Mononuclear cell (primary cell): ENCODE results near the gene LPO. TPM values are rescaled to one million over a fixed set of nuclear protein-coding genes. Genes with fewer than 3 reads are reported as not detected.

Experiments
- H3K27me3 ChIP-seq: 2 replicates; pipeline ENCODE4 v1.6.0; 2011; ENCODE audit warnings: low read length, control low read depth; ENCODE audit not compliant: insufficient read depth
- H3K4me1 ChIP-seq: 2 replicates; pipeline ENCODE4 v1.5.1; 2011; ENCODE audit warnings: mild to moderate bottlenecking, low read length, control low read depth; ENCODE audit not compliant: insufficient read depth
- H3K4me3 ChIP-seq: 2 replicates; pipeline ENCODE4 v1.5.1; 2011; ENCODE audit warnings: mild to moderate bottlenecking, low read length, moderate library complexity
- H3K9me3 ChIP-seq: 2 replicates; pipeline ENCODE4 v1.5.1; 2011; ENCODE audit warnings: low read depth, mild to moderate bottlenecking, control low read depth, low read length
- total RNA-seq: library from RNA; depleted of rRNA; stranded (reverse); fragments of >200 nt; gene quantifications from one replicate; pipeline ENCODE4 v1.2.3, GENCODE V29; 2012

Gene LPO
- total RNA-seq, 1 donor: not detected

DNA sequence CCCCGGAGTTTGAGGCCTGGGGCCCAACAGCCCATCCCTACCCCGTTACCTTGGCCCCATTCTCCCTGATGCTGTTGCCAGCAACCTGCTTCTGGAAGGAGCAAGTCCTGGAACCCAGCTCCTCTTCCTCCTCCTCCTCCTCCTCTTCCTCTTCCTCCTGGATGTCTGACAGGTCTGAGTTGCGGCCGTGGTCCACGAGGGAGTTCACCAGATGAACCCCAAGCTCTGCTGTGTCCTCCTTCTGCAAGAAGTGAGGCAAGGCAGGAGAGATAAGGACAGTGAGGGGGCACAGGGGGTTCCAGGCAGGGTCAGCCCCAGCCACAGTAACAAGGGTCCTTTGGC lies 71.5 kb downstream of the LPO start:
- Histone ChIP-seq H3K4me3 (no peak overlapping the region), H3K27me3 (no peaks in the 10 kb centered on the region), H3K4me1 (peaks cover 15% of the 10 kb centered on the region), H3K9me3 (no peaks in the 10 kb centered on the region)

DNA sequence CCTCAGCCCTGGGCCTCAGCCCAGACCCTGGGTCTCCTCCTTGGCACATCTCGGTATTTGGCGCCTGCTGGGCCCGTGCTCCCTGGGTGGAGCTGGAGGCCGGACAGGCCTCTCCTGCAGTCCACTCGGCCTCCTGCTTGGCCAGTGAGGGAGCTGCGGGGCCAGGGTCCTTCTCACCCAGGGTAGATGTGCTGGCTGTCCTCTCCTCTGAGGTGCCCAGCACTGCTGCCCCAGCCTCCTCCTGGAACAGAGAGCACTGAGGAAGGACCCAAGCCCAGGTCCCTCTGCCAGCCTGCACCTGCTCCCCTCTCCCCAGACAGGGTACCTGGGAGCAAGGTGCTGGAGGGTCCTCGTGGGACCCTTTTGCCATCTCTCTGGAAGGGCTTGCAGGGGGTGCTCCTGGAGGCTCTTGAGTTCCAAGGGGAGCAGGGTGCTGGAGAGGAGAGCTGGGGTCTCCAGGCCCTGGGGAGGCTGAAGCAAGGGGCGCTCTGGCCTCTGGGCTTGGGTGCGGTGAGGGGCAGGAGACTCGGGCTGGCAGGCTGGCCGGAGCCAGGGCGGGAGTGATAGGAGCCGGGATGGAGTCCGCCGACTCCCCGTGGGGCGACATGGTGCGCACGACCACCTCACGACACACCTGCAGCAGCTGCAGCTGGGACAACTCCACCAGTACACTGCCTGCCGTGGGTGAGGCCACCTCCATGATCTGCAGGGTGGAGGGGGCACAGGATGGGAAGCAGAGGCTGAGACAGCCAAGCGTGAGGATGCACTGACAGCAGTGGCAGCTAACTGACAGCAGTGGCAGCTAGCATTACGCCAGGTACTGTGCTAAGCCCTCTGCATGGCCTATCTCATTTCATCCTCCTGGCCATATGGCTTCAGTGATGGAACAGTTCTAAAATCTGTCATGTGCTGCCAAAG lies 72.4 kb downstream of the LPO start:
- Histone ChIP-seq H3K4me3 (no peak overlapping the region), H3K9me3 (no peaks in the 10 kb centered on the region), H3K27me3 (no peaks in the 10 kb centered on the region), H3K4me1 (peaks cover 15% of the 10 kb centered on the region)

DNA sequence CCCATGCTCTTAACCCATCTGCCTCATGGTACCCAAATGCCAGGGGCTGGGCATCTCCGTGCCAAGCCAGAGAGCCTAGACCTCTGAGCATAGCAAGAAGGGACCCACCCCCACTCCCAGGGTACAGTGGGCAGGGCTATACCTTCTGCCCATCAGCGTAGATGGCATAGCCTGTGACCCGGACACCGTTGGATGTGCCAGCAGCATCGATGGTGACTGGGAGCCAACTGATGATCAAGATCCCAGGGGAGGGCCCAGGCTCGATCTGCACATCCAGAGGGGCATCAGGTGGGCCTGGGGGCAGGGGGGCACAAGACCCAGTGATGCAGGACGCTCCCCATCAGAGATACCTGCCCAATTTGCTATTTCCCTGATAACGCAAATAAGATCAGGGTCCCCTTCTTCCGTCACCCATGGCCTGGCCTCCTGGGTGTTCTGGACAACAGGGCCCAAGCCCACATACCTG lies 73.1 kb downstream of the LPO start:
- H3K27me3 ChIP-seq: no peaks in the 10 kb centered on the region
- H3K4me1 ChIP-seq: peaks cover 15% of the 10 kb centered on the region
- H3K4me3 ChIP-seq: no peak overlapping the region
- H3K9me3 ChIP-seq: no peaks in the 10 kb centered on the region

DNA sequence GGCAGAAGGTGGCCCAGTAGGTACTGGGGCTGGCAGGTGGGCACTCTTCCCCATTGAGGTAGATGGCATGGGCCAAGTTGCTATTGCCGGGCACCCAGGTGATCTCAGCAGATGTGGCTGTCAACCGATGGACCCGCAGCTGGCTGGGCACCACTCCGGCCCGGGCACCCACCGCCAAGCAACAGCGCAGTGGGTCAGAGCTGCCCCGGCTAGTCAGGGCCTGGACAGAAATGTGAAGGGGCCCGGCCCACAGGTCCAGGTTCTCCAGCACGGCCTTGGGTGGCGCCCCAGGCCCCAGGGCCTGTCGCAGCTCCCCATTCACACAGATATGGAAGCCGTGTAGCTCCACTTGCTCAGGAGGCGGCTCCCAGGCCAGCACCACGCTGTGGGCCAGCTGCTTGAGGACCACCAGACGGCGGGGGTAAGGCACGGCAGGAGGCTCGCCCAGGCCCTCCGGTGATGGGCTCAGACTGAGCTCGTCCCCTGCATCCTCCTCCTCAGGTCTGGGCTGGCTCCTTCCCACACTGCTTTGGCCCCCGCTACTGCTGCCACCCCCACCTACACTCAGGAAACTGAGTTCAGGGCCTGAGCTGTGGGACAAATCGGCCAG lies 73.7 kb downstream of the LPO start:
- no peaks in the 10 kb centered on the region for H3K27me3 ChIP-seq
- H3K9me3 ChIP-seq: no peaks in the 10 kb centered on the region
- peaks cover 15% of the 10 kb centered on the region for H3K4me1 ChIP-seq
- no peak overlapping the region for H3K4me3 ChIP-seq

DNA sequence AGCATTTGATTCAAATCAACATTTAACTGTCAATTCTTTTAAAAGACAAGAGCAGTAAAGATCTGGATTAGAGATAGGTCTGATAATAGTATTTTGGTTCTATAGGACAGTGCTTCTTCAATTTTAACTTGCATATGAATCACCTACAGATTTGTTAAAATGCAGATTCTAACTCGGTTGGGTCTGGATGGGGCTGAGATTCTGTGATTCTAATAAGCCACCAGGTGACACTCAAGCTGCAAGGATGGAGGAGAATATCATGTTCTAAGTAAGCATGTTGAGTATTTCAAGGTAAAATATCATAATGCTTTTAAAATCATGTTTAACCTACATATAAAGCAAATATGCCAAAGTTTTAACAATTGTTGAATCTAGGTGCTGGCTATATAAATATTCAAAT lies 74.4 kb downstream of the LPO start:
- Histone ChIP-seq H3K4me3 (no peak overlapping the region), H3K9me3 (no peaks in the 10 kb centered on the region), H3K4me1 (peaks cover 20% of the 10 kb centered on the region), H3K27me3 (no peaks in the 10 kb centered on the region)

DNA sequence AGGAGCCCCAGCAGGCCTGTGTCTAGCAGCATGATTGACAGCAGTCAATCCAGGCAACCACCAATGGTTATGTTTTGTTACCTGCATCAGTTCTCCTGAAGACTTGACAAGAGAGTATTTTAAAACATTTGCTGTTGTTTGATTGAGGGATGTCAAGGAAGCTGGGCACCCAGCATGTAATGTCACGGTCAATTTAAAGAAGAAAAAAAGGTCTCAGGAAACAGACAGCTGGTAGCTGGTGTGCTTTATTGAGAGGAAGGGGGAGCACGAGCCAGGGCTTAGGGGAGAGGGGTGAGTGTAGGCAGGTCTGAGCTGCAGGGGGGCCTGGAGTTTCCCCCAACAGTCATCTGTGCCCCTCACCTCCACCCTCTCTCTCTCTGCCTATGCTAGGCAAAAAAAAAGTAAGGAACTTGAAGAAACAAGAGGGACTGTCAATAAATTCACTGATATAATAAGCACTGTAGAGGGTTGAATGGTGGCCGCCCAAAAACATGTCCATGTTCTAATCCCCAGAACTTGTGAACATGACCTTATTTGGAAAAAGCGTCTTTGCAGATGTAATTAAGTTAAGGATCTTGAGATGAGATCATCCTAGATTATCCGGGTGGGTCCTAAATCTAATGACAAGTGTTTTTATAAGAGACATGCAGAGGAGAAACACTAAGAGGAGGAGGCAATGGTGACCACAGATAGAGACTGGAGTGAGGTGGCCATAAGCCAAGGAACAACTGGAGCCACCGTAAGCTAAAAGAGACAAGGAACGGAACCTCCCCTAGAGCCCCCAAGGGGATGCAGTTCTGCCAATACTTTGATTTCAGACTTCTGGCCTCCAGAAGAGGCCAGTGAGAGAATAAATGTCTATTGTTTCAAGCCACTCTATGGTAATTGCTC lies 75.7 kb downstream of the LPO start:
- Histone ChIP-seq H3K9me3 (no peaks in the 10 kb centered on the region), H3K4me1 (peaks cover 17% of the 10 kb centered on the region)

DNA sequence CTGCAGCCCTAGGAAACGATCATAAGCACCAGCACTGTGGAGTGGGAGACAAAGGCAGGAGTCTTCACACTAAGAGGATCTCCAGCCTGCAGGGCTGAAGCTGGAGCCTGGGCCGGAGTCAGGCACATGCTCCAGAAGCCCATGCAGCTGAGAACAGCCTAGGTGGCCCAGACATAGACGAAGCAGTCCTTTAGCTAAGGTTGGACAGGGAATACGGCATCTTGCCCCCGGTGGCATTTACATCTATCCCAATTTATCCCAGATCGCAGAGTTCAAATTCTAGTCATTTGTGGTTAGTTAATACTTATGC lies 76.3 kb downstream of the LPO start:
- Histone ChIP-seq H3K9me3 (no peaks in the 10 kb centered on the region), H3K4me3 (no peak overlapping the region)

More for the DNA sequence above, 75.7 kb downstream of the LPO start:
- Histone ChIP-seq H3K4me3 (no peak overlapping the region), H3K27me3 (no peaks in the 10 kb centered on the region)

DNA sequence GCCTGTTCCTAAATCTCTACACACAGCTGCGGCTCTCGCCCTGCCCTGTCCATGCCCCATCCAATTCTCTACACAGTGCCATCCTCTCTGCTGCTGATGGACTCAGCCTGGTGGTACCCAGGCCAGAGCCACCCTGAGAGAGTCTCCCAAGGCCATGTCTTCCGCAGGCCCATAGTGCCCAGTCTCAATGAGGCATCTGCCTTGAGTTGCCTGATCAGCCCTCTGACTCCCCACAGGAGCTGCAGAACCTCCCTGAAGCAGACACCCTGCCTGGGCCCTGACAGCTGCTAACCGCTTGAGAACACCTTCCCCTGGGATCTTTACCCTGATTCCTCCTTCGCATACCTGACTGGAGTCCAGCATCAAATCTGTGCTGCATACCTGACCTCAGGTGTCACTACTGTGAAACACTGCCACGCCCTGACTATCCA lies 76.9 kb downstream of the LPO start:
- Histone ChIP-seq H3K9me3 (no peaks in the 10 kb centered on the region), H3K4me3 (no peak overlapping the region), H3K4me1 (peaks cover 10% of the 10 kb centered on the region), H3K27me3 (no peaks in the 10 kb centered on the region)

More for the DNA sequence above, 76.3 kb downstream of the LPO start:
- Histone ChIP-seq H3K27me3 (no peaks in the 10 kb centered on the region), H3K4me1 (peaks cover 11% of the 10 kb centered on the region)

DNA sequence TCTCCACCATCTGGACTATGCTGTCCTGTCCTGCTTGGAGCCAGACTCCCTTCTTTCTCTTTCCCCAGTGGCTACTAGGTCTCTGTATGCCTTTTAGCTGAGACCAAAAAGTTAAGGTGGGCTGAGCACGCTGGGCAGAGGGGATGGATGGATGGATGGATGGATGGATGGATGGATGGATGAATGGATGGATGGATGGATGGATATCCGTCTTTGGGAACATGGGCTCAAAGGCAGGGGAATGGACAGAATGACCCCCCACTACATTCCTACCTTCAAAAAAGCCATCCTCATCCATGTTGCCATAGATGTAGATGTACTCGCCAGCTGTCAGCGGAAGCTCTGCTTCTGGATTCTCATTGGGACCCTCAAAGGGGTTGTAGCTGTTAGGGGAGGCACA lies 77.4 kb downstream of the LPO start:
- no peaks in the 10 kb centered on the region for H3K27me3 ChIP-seq

DNA sequence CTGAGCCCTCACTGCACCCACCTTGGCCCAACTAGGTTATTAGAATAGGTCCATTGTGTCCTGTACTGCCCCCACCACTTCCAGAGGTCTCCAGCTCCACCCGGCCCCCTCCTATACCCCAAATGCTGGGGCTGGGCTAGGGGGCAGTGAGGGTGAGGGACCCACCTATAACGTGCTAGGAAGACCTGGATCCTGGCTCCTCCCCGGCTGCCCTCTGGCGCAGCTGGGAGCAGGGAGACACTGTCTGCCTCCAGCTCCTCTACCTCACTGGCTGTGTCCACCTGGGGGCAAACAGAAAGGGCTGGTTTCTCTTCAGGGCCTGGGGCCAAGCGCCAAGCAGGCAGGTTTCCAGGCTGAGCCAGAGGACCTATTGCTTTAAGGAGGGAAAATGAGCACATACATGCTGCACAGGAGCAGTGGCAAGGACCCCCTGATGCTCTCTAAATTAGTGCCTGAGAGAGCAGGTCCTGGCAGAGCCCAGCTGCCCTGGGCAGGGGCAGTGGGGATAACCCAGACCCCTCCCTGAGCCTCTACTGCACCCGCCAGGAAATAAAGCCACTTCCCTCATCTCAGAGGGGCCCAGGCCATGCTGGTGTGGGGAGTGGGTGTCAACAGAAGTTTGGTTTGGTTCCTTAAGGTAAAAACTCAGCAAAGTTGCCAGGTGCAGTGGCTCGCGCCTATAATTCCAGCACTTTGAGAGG lies 78.0 kb downstream of the LPO start:
- H3K4me3 ChIP-seq: no peak overlapping the region
- no peaks in the 10 kb centered on the region for H3K27me3 ChIP-seq
- H3K9me3 ChIP-seq: no peaks in the 10 kb centered on the region
- peaks cover 10% of the 10 kb centered on the region for H3K4me1 ChIP-seq

More for the DNA sequence above, 77.4 kb downstream of the LPO start:
- H3K4me1 ChIP-seq: peaks cover 10% of the 10 kb centered on the region
- H3K9me3 ChIP-seq: no peaks in the 10 kb centered on the region
- no peak overlapping the region for H3K4me3 ChIP-seq

DNA sequence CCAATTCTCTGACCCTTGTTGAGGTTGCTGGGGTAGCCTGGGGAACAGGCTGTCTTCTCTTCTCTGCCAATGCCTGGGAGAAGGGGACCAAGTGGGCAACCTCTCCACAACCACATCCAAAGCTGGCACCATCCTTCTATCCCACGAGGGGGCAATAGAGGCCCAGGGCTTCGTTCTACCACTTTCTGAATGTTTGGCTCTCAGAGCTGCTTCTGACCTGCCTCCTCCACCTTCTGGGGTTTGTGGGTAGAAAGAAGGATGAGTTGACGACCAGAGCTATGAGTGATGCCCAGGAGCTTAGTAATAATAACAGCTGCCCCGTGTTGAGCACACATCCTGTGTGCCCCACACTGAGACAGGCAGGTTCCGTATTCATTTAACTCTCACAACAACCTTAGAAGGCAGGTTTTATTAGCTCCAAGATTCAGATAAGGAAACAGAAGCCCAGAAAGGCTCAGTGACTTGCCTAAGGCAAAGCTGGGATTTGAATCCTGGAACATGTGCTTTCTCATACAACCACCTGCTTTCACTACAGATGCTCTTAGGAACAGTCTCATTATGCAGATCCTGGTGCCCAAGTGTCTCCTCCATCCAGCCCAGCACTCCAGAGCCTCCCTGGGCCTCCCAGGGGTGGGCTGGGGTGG lies 79.2 kb downstream of the LPO start:
- Histone ChIP-seq H3K27me3 (no peaks in the 10 kb centered on the region), H3K4me1 (peaks cover 10% of the 10 kb centered on the region), H3K9me3 (no peaks in the 10 kb centered on the region), H3K4me3 (no peak overlapping the region)

DNA sequence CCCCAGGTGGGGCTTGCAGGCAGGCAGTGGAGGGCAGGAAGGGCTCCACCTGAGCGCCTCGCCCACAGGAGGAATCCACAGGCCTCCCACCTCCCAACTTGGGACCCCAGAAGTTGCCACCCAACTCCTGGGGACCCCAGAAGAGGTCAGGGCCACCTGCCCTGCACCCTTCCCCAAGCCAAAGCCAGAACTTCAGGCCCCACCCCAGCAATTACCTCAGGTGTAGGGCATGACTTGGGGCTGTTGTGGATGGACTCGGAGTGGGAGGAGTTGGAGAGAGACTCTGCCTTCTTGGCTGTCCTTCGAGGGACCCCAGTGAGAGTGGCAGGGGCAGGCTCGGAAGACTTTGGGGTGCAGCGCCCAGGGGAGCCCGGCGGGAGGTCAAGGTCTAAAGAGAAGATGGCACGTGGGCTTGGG lies 79.7 kb downstream of the LPO start:
- no peaks in the 10 kb centered on the region for H3K9me3 ChIP-seq
- no peaks in the 10 kb centered on the region for H3K27me3 ChIP-seq
- H3K4me3 ChIP-seq: no peak overlapping the region
- H3K4me1 ChIP-seq: peaks cover 10% of the 10 kb centered on the region
